HepG2 (cell line): ENCODE data around the gene MTRFR. TPM values are rescaled to one million over a fixed set of nuclear protein-coding genes. Genes with fewer than 3 reads are reported as not detected.
A peak's percentile ranks its signal among the peaks of the same experiment; 100 is the strongest.

Experiments
- ATAC-seq: fragments of 200-7000 bp; cut with Tn5 transposase; 3 replicates; pipeline ENCODE4 v1.9.1; 2020; ENCODE audit warnings: mild to moderate bottlenecking, moderate library complexity
- BruUV-seq: library from RNA; stranded (reverse); fragments of 400-500 nt; replicated peaks from 2 replicates; lab custom pipeline; 2021; lab: Mats Ljungman, UMichigan
- CTCF ChIA-PET: fragments of 300-600 bp; formaldehyde crosslinking; extraction: SDS; loops from one replicate; lab custom pipeline; 2021; ENCODE audit warnings: low total read pairs, inconsistent platforms, low intra/inter-chr PET ratio; lab: Yijun Ruan, JAX
- POLR2A ChIA-PET: fragments of 350-600 bp; sonication (Branson Sonifier 250); formaldehyde crosslinking; loops from one replicate; lab custom pipeline; 2020; ENCODE audit warnings: antibody characterized with exemption, inconsistent platforms; lab: Yijun Ruan, JAX
- DNase-seq: peaks from one replicate; pipeline ENCODE4 v3.0.0-alpha.2; 2015; ENCODE audit warnings: low spot score
- FAIRE-seq: peaks from 3 replicates; lab custom pipeline; 2011; peaks lifted over from hg19 to GRCh38; lab: Jason Lieb, UNC
- H2AFZ ChIP-seq: one replicate; pipeline ENCODE4 v1.6.1; 2011; ENCODE audit warnings: low read length, inconsistent platforms
- H3K27ac ChIP-seq: fragments of 300-600 bp; 3 replicates; pipeline ENCODE4 v1.8.0; 2011; ENCODE audit warnings: mixed run types, mild to moderate bottlenecking, mixed read lengths, low read length, inconsistent platforms; ENCODE audit not compliant: insufficient read depth; ENCODE audit errors: extremely low read length
- H3K27me3 ChIP-seq, 2 experiments: fragments of 200-600 bp in 1 of 2; 2 replicates in 1 of 2; 3 replicates in 1 of 2; pipeline versions ENCODE4 v1.6.0 to v1.8.0; 2011; ENCODE audit warnings: low read length in 2 of 2, mild to moderate bottlenecking in 2 of 2, moderate library complexity in 2 of 2, inconsistent platforms in 1 of 2; ENCODE audit not compliant: insufficient read depth in 2 of 2, control insufficient read depth in 1 of 2
- H3K36me3 ChIP-seq, 2 experiments: fragments of 200-600 bp in 1 of 2; replicated peaks in 1 of 2; 2 replicates in 1 of 2; 3 replicates in 1 of 2; pipeline versions ENCODE4 v1.5.1 to v1.8.0; 2011; ENCODE audit warnings: low read length in 2 of 2, inconsistent platforms in 1 of 2; ENCODE audit not compliant: insufficient read depth in 2 of 2, control insufficient read depth in 1 of 2
- H3K4me1 ChIP-seq: 2 replicates; pipeline ENCODE4 v1.5.1; 2012; ENCODE audit warnings: low read length, inconsistent platforms; ENCODE audit not compliant: insufficient read depth
- H3K4me2 ChIP-seq: 2 replicates; pipeline ENCODE4 v1.6.0; 2011; ENCODE audit warnings: low read depth, low read length, inconsistent platforms
- H3K4me3 ChIP-seq, 3 experiments: fragments of 200-600 bp in 1 of 3; sonication (generic), shearing (Covaris generic) in 1 of 3; replicated peaks in 1 of 3; 2 replicates each; pipeline ENCODE4 v1.5.1; 2011 to 2016; ENCODE audit warnings: low read length in 3 of 3, inconsistent platforms in 2 of 3, low read depth in 2 of 3, mild to moderate bottlenecking in 2 of 3, control low read depth in 1 of 3, mixed read lengths in 1 of 3; ENCODE audit not compliant: insufficient read depth in 1 of 3
- H3K79me2 ChIP-seq: one replicate; pipeline ENCODE4 v1.6.1; 2011; ENCODE audit warnings: low read length, inconsistent platforms; ENCODE audit not compliant: insufficient read depth
- H3K9ac ChIP-seq: 2 replicates; pipeline ENCODE4 v1.6.0; 2011; ENCODE audit warnings: mild to moderate bottlenecking, low read depth, low read length, inconsistent platforms; ENCODE audit not compliant: insufficient read depth
- H3K9me3 ChIP-seq: 2 replicates; pipeline ENCODE4 v1.5.1; 2012; ENCODE audit warnings: mild to moderate bottlenecking, low read length
- H4K20me1 ChIP-seq: 2 replicates; pipeline ENCODE4 v1.6.0; 2011; ENCODE audit warnings: inconsistent platforms, mild to moderate bottlenecking, low read length, moderate library complexity; ENCODE audit not compliant: insufficient read depth
- AGO2 ChIP-seq: fragments of 200-400 bp; formaldehyde crosslinking; optimal IDR thresholded peaks from 2 replicates; pipeline ENCODE3; 2017; ENCODE audit warnings: mild to moderate bottlenecking, low read depth, low read length, moderate library complexity
- HDAC1 ChIP-seq: sonication (generic); formaldehyde crosslinking; IDR thresholded peaks from 2 replicates; pipeline ENCODE4 v1.5.1; 2020; ENCODE audit warnings: mild to moderate bottlenecking, missing genetic modification reagents
- HOXA3 ChIP-seq: sonication (generic); formaldehyde crosslinking; IDR thresholded peaks from 2 replicates; pipeline ENCODE4 v1.5.0; 2020; ENCODE audit warnings: missing genetic modification reagents
- MTF2 ChIP-seq: sonication (generic); formaldehyde crosslinking; IDR thresholded peaks from 2 replicates; pipeline ENCODE4 v1.5.0; 2020; ENCODE audit warnings: missing genetic modification reagents, borderline replicate concordance
- PHF20 ChIP-seq: sonication (generic); formaldehyde crosslinking; IDR thresholded peaks from 2 replicates; pipeline ENCODE4 v1.5.0; 2020; ENCODE audit warnings: mild to moderate bottlenecking, missing genetic modification reagents
- PITX1 ChIP-seq: sonication (generic); formaldehyde crosslinking; IDR thresholded peaks from 2 replicates; pipeline ENCODE4 v1.5.1; 2020; ENCODE audit warnings: mild to moderate bottlenecking, missing genetic modification reagents
- RBM22 ChIP-seq: fragments of 200-400 bp; formaldehyde crosslinking; optimal IDR thresholded peaks from 2 replicates; pipeline ENCODE3; 2017; ENCODE audit warnings: mild to moderate bottlenecking, low read length, moderate library complexity
- SALL1 ChIP-seq: sonication (generic); formaldehyde crosslinking; IDR thresholded peaks from 2 replicates; pipeline ENCODE4 v1.8.0; 2022; ENCODE audit warnings: mild to moderate bottlenecking, missing genetic modification reagents
- SMC3 ChIP-seq: IDR thresholded peaks from 2 replicates; pipeline ENCODE4 v1.6.1; 2011; ENCODE audit warnings: low read length, improper control_type of control experiment
- STAG1 ChIP-seq: sonication (generic); formaldehyde crosslinking; IDR thresholded peaks from 2 replicates; pipeline ENCODE4 v1.4.0; 2020; ENCODE audit warnings: missing genetic modification reagents
- ZNF772 ChIP-seq: sonication (generic); formaldehyde crosslinking; IDR thresholded peaks from 2 replicates; pipeline ENCODE4 v1.5.0; 2020; ENCODE audit warnings: mild to moderate bottlenecking, missing genetic modification reagents
- WGBS: methylation state at CpG from one replicate; pipeline ENCODE4 v1.1.6; 2017; ENCODE audit warnings: low lambda C conversion rate; 5-methylcytosine and 5-hydroxymethylcytosine counted together
- in situ Hi-C: cut with HindIII; loops from 2 replicates; pipeline ENCODE4 v1.10.0; 2017; ENCODE audit warnings: low pct_unique_long_range_greater_than_20kb; ENCODE audit not compliant: extremely low pct_ligation_motif_present
- intact Hi-C: fragments of 100-400 bp; cut with micrococcal nuclease; formaldehyde crosslinking; loops from one replicate; pipeline ENCODE4 v1.10.0; 2022; ENCODE audit not compliant: unreplicated experiment
- polyA plus RNA-seq, 8 experiments: library from polyadenylated mRNA; depleted of rRNA in 3 of 8; stranded (reverse) in 7 of 8; unstranded in 1 of 8; fragments of >200 nt; fragmentation: Illumina TruSeq in 4 of 8; extraction: Trizol in 4 of 8; gene quantifications; 2 replicates each; pipeline versions ENCODE4 v1.2.1 to v1.2.3, GENCODE V29; 2011 to 2016; ENCODE audit warnings: low read depth in 4 of 8, missing spikeins in 1 of 8, mixed read lengths in 1 of 8; ENCODE audit not compliant: insufficient read depth in 1 of 8
- total RNA-seq, 5 experiments: library from RNA; depleted of rRNA; stranded (reverse); fragments of >200 nt; fragmentation: Illumina TruSeq; extraction: Trizol; gene quantifications; 2 replicates each; pipeline ENCODE4 v1.2.3, GENCODE V29; 2016; ENCODE audit warnings: low read depth in 1 of 5
- TF ChIP-seq, protein P1 (sequence below): sonication (generic); formaldehyde crosslinking; conservative IDR thresholded peaks from 2 replicates; pipeline ENCODE4 v1.8.0; 2022; ENCODE audit warnings: low read depth, missing genetic modification reagents
- TF ChIP-seq, protein P2 (sequence below): sonication (generic); formaldehyde crosslinking; IDR thresholded peaks from 2 replicates; pipeline ENCODE4 v1.8.1; 2023; ENCODE audit warnings: missing genetic modification reagents, inconsistent platforms, borderline replicate concordance

Gene MTRFR
- total and polyA plus RNA-seq, 2 of the 13 experiments (the other 11 are each of a cell fraction or from before 2014, with no cell fraction given), result 7.1 to 9.9 TPM

DNA sequence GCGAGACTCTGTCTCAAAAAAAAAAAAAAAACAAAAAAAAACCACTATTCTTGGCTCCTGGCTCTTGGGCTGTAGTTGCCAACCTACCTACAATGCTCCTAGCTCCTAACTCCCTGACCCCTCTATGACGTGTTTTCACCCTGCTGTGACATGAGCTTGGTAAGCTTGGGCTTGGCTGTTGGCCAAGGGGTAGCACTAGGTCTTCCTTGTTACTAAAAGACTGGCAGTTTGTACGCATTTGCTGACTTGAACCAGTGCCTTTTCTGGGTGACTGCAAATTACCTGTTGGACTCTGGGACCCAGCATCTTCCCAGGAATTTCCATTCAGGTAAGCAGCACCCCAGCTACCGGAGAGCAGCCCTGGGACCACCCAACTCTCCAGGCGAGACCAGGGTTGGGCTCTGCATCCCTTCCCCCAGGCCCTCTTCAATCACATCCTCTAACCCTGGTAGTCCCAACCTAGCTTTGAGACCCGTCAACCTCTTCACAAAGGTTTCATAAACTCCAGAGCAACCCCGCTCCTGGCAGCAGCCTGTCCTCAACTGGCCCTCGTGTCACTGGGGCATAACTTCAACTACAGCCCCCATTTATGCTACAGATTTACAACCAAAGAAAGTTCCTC, 30.1 kb downstream of the MTRFR start:
- H3K79me2 ChIP-seq, result peaks cover 22% of the 10 kb centered on the region
- ChIA-PET POLR2A (interaction anchor here (1.0 kb wide), 1 partner anchor 30 kb away, joined by 3 read pairs; the partner anchor contains the start of genes MPHOSPH9 and MTRFR), CTCF (no interaction called here)
- H4K20me1 ChIP-seq, result no peaks in the 10 kb centered on the region
- H2AFZ ChIP-seq, result no peak overlapping the region
- no TSS peak for BruUV-seq
- H3K9me3 ChIP-seq, result no peaks in the 10 kb centered on the region
- no peak overlapping the region for H3K9ac ChIP-seq
- DNase-seq (no peak), ATAC-seq (no peak)
- no peak overlapping the region for H3K4me3 ChIP-seq
- H3K36me3 ChIP-seq, result peaks cover 34 to 79% of the 10 kb centered on the region in 2 experiments
- intact Hi-C loops, result no loop called here
- H3K4me2 ChIP-seq, result no peak overlapping the region
- peaks cover 4% of the 10 kb centered on the region for H3K4me1 ChIP-seq
- H3K27me3 ChIP-seq, result no peaks in the 10 kb centered on the region
- in situ Hi-C loops, result no loop called here
- TF ChIP-seq ZNF772 (CRISPR knock-in tag), result no peak
- peak; percentile 75 for TF ChIP-seq RBM22
- TF ChIP-seq, all 625 proteins: peak for 1
- H3K27ac ChIP-seq, result no peak overlapping the region
- 97% methylated on average over 8 of the region's 8 CpGs for WGBS
- FAIRE-seq, result no peak

DNA sequence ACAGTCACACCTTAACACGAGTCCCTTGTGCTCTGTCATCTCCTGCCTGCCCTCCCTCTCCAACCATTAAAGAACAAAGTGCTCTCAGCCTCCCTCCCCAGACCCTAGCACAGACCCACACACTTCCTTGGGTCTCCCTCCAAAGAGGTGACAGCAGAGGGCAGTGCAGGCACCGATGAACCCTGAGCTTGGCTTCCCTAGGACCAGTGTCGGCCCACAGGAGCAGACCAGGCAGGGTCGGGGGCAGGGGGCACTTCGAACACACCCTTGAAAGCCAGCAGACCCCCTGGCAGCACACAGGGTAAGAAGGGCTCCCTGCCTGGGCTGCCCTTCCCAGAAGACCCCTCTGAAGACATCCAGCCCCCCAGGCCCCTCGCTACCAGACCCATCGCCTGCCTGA, 31.4 kb downstream of the MTRFR start:
- Histone ChIP-seq H3K79me2 (peaks cover 34% of the 10 kb centered on the region), H3K36me3 (peaks cover 34 to 66% of the 10 kb centered on the region in 2 experiments), H3K27me3 (no peaks in the 10 kb centered on the region), H3K9ac (no peak overlapping the region), H3K9me3 (no peaks in the 10 kb centered on the region), H4K20me1 (no peaks in the 10 kb centered on the region), H3K4me2 (no peak overlapping the region), H3K4me3 (no peak overlapping the region), H2AFZ (no peak overlapping the region), H3K27ac (no peak overlapping the region), H3K4me1 (peaks cover 15% of the 10 kb centered on the region)
- POLR2A ChIA-PET, result no interaction called here
- ATAC-seq (peak; percentile 71), DNase-seq (peak; percentile 39), FAIRE-seq (peak; percentile 46)
- 64% methylated on average over 7 of the region's 7 CpGs for WGBS
- in situ Hi-C loops, result no loop called here
- CTCF ChIA-PET, result no interaction called here
- BruUV-seq, result no TSS peak
- intact Hi-C loops, result no loop called here
- TF ChIP-seq PHF20 (CRISPR knock-in tag), result no peak
- TF ChIP-seq, protein P1, sequence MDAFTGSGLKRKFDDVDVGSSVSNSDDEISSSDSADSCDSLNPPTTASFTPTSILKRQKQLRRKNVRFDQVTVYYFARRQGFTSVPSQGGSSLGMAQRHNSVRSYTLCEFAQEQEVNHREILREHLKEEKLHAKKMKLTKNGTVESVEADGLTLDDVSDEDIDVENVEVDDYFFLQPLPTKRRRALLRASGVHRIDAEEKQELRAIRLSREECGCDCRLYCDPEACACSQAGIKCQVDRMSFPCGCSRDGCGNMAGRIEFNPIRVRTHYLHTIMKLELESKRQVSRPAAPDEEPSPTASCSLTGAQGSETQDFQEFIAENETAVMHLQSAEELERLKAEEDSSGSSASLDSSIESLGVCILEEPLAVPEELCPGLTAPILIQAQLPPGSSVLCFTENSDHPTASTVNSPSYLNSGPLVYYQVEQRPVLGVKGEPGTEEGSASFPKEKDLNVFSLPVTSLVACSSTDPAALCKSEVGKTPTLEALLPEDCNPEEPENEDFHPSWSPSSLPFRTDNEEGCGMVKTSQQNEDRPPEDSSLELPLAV (CRISPR knock-in tag), result no peak
- 0 out of 2 replicates have a peak, but pooled peaks have one; percentile 20 for TF ChIP-seq HOXA3
- TF ChIP-seq SALL1, result 0 out of 2 replicates have a peak, but pooled peaks have one; percentile 8
- TF ChIP-seq MTF2, result no peak
- TF ChIP-seq, protein P2, sequence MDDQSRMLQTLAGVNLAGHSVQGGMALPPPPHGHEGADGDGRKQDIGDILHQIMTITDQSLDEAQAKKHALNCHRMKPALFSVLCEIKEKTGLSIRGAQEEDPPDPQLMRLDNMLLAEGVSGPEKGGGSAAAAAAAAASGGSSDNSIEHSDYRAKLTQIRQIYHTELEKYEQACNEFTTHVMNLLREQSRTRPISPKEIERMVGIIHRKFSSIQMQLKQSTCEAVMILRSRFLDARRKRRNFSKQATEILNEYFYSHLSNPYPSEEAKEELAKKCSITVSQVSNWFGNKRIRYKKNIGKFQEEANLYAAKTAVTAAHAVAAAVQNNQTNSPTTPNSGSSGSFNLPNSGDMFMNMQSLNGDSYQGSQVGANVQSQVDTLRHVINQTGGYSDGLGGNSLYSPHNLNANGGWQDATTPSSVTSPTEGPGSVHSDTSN, result no peak
- TF ChIP-seq HDAC1 (CRISPR knock-in tag), result 0 out of 2 replicates have a peak, but pooled peaks have one; percentile 17
- TF ChIP-seq SMC3, result peak; percentile 36; the same call in 1 of the 2 replicates
- peak; percentile 40 for TF ChIP-seq RBM22
- TF ChIP-seq PITX1 (CRISPR knock-in tag), result 0 out of 2 replicates have a peak, but pooled peaks have one; percentile 21
- TF ChIP-seq AGO2, result peak; percentile 69
- TF ChIP-seq STAG1 (CRISPR knock-in tag), result peak; percentile 71
